OCI-LY7 (cell line): ENCODE results near the gene POR.

ENCODE experiments used
- EZH2phosphoT487 ChIP-seq: fragments of 200-600 bp; sonication (generic); IDR thresholded peaks from 2 replicates; pipeline ENCODE4 v1.6.1; 2018; ENCODE audit warnings: low read depth, borderline replicate concordance, mild to moderate bottlenecking, mixed run types, antibody characterized with exemption, low read length, moderate library complexity, mixed read lengths
- TF ChIP-seq, protein P1 (sequence below): fragments of 200-600 bp; sonication (generic); conservative IDR thresholded peaks from 2 replicates; pipeline ENCODE4 v1.5.1; 2014; ENCODE audit warnings: mild to moderate bottlenecking, antibody characterized with exemption, low read length, moderate library complexity, mixed read lengths

DNA sequence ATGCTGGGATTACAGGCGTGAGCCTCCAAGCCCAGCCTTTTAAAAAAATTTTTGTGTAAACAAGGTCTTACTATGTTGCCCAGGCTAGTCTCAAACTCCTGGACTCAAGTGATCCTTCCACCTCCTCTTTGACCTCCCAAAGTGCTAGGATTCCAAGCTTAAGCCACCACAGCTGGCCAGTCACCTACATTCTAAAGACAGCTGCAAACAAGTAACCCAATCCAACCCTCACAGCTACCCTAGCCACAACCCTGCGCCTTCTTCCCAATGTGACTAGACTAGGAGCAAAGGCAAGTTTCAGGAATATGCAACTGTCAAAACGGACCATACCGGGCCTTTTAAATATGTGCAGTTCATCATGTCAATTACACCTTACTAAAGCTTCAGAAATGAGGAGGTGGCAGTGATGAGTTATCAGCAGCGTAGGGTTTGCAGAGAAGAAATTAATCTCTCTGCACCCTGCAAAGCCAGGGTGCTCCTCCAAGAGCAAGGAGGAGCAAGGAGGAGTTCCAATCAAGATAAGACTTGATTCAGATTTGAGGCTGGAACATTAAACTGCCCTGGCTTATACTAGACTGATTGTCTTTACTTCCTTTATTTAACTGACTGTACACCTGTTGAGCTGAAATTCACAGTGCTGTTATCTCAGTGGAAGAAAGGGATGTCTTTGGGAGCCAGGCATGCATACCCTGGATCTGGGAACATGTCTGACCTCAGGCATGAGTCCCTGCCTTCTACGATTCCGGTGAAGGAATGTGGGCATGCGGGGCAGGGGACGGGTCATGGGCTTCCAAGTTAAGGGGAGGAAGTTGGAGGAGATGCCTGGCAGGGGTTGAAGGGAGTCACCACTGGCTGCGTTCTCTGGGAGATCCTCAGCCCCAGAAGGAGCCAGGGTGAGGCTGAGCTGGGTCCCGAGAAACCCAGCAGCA, 95.0 kb downstream of the POR start:
- TF ChIP-seq, protein P1, sequence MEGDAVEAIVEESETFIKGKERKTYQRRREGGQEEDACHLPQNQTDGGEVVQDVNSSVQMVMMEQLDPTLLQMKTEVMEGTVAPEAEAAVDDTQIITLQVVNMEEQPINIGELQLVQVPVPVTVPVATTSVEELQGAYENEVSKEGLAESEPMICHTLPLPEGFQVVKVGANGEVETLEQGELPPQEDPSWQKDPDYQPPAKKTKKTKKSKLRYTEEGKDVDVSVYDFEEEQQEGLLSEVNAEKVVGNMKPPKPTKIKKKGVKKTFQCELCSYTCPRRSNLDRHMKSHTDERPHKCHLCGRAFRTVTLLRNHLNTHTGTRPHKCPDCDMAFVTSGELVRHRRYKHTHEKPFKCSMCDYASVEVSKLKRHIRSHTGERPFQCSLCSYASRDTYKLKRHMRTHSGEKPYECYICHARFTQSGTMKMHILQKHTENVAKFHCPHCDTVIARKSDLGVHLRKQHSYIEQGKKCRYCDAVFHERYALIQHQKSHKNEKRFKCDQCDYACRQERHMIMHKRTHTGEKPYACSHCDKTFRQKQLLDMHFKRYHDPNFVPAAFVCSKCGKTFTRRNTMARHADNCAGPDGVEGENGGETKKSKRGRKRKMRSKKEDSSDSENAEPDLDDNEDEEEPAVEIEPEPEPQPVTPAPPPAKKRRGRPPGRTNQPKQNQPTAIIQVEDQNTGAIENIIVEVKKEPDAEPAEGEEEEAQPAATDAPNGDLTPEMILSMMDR: no peak
- no peak for TF ChIP-seq EZH2phosphoT487
